Spleen (tissue), 7 donors: ENCODE measurements around the gene NR1D2.

ENCODE experiments used
- POLR2A ChIP-seq, 3 donors: fragments of 450-650 bp; IDR thresholded peaks; one replicate each; pipeline ENCODE4 v1.5.1; 2017; ENCODE audit warnings: antibody characterized with exemption in 3 of 3, mild to moderate bottlenecking in 1 of 3
- TF ChIP-seq, protein P1 (sequence below), 11 experiments: fragments of 200-600 bp in 7 of 11; fragments of 450-650 bp in 4 of 11; sonication (generic) in 4 of 11; IDR thresholded peaks in 8 of 11; conservative IDR thresholded peaks in 3 of 11; 1 replicate in 7 of 11; 2 replicates in 4 of 11; pipeline versions ENCODE4 v1.4.0 to v1.8.0; 2016 to 2021; ENCODE audit warnings: antibody characterized with exemption in 11 of 11, inconsistent platforms in 4 of 11, mild to moderate bottlenecking in 1 of 11
- donor health status: DM: no; HTN: no; CAD: no; lungs with moderate emphysema.
- donor health status: DM: no; HTN: no; CAD: no.
- donor health status: DM: no; HTN: no; CAD: no.

DNA sequence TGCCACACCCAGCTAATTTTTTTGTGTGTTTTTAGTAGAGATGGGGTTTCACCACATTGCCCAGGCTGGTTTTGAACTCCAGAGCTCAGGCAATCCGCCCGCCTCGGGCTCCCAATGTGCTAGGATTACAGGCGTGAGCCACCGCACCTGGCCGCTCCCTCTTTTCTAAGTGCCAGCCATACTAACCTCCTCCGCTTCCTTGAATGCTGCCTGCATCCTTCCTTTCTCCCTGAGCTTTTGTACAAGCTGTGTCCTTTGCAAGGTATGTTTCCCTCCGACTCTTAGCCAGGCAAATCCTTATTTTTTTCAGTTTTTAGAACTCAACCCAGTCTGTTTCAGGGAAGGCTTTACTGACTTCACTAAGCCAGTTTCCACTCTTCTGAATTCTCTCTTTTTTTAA, 60.6 kb downstream of the NR1D2 start:
- TF ChIP-seq, protein P1, sequence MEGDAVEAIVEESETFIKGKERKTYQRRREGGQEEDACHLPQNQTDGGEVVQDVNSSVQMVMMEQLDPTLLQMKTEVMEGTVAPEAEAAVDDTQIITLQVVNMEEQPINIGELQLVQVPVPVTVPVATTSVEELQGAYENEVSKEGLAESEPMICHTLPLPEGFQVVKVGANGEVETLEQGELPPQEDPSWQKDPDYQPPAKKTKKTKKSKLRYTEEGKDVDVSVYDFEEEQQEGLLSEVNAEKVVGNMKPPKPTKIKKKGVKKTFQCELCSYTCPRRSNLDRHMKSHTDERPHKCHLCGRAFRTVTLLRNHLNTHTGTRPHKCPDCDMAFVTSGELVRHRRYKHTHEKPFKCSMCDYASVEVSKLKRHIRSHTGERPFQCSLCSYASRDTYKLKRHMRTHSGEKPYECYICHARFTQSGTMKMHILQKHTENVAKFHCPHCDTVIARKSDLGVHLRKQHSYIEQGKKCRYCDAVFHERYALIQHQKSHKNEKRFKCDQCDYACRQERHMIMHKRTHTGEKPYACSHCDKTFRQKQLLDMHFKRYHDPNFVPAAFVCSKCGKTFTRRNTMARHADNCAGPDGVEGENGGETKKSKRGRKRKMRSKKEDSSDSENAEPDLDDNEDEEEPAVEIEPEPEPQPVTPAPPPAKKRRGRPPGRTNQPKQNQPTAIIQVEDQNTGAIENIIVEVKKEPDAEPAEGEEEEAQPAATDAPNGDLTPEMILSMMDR (IDR thresholded peaks at IDR 0.05 in 8 of 11, conservative IDR thresholded peaks at IDR 0.05 in 3 of 11), result no peak
- TF ChIP-seq POLR2A (IDR thresholded peaks at IDR 0.05), result no peak
